ENCODE results near the gene CUEDC2.

CUEDC2 gene

DNA sequence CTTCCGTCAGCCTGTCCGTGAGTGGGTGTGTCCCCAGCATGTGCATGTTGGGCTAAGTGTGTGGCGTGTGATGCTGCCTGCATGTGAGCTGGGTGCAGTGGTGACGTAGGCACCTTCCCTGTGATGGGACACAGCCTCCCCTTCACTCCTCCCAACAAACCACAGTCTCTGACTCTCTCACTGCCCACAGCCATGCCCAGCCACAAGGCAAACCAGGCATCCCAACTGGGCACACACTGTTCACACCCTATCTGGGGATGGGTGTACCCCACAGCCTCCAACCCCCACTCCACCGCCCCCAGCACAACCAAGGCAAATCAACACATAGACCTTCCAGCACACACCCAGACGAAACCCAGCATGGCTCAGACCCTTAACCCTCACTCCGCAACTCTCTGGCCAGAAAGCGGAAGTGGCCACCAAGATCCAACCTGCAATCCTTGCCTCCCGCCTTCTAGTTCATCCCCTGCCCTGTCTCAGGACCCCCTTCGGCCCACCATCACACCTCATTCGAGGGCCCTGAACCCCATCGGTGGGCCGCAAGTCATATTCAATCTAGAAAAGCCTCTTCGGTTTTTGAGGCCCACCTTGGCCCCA is 24.1 kb downstream of the CUEDC2 start:
- DNase-seq, result no peak

DNA sequence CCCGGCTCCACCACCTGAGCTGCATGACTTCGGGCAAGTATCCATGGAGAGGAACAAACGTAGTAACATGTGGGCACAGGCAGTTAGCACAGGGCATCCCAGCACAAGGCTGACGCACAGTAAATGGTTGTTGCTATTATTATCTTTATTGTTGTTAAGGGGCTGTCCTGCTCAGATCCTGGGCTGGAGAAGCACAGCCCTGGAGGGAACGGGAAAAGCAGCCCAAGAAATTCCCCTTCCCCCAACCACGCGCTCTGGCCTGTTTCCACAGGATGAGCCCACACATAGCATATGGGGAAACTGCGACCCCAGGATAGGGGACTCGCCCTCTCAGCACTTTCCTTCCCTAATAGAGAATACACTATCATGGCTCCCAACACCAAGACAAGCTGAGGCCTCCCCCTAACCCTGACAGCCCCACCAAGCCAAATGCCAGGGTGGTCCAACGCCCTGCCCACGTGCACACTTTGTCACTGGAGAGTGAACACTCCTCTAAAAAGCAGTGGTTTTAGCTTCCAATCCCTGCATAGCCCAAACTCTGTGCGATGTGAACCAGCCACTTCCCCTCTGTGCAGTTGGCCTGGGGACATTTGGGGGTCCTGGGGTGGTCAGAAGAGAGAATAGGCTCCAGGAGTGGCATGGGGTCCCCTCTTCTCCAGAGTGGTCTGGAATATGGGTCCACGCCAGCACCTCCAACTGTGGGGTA is 24.8 kb downstream of the CUEDC2 start:
- no peak for DNase-seq

DNA sequence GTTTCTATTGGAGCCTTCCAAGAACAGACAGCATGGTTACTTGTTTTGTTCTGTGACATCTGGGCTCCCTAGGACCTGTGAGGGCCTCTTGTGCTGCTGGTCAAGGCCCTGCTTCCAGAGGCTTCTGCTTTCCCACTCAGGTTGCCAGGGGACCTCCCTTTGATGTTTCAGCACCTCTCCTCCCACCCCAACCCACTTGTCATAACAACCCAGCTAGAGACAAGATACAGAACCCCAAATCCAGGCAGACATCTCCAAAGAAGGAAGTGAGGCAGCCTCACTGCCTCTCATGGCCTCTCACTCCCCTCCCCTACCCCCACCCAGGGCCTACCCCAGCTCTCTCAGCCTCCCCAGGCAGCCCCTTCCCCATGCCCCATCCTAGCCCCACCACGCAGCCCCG is 25.6 kb downstream of the CUEDC2 start:
- no peak for DNase-seq

DNA sequence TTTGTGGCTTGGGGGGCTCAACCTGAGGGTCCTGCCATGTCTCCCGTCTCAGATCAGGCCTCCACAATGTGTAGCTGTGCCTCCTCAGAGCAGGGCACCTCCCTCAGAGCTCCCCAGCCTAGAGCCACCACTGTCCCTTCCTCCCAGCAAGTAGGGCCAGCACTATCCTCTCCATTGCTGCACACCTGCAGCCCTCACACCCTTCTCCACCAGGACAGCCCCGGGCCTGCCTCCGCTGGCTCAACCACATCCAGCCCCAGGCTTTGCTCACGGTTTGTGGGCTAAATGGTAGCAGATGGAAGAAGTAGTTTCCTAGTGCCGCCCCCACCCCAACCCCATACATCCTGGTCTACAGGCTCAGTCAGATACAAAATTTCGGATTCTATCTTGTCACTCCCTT is 26.7 kb downstream of the CUEDC2 start:
- no peak for DNase-seq

DNA sequence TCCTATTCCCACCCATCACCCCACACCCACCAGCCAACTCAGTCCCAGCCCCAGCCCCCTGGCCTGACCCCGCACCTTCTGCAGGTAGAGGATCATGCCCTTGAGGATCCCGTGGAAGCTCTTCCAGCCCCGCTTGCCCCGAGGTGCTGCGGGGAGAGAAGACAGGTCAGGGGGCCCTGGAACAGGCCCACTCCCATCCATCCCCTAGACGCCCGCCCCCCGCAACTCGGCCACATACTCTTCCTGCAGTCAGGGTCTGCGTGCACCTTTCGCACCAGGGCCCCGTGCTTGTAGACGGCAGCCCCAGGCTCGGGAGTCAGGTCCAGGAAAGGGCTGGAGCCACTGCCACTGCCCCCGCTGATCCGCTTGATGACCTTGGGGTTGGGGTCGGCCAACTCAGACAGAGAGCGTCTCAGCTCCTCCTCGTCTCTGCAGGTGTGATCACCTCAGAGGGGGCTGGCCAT is 27.2 kb downstream of the CUEDC2 start:
- DNase-seq, result no peak

DNA sequence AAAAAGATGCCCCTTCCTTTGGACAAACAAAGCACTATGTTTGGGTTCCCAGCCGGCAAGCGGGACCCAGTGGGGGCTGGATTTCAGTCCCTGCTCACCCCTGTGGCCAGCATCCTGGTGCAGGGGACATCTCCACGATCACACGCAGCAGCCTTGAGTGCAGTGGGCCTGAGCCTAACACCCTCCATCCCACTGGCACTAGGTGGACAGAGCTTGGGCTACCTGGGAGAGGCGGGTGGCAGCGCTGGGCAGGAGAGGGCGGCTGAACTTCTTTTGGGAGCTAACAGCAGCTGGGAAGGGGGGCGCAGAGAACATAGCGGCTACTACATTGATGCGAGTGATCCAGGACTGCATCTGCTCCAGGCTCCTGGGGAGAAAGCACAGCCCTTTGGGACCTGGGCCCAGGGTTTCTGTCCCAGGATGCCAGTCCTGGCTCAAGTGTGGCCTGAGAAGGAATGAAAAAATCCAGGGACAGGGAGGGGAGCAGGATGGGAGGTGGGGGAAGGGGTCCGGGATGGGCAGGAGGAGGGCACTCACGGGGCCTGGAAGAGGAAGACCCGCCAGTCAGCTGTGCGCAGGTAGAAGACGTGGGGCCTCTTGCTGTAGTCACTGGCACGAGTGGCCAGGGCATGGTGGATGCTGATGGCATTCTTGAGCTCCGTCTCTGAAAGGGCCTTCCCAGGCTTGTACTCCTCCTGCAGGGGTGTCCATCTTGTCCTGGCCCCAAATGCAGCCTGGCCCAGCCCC is 27.8 kb downstream of the CUEDC2 start:
- DNase-seq, result no peak

DNA sequence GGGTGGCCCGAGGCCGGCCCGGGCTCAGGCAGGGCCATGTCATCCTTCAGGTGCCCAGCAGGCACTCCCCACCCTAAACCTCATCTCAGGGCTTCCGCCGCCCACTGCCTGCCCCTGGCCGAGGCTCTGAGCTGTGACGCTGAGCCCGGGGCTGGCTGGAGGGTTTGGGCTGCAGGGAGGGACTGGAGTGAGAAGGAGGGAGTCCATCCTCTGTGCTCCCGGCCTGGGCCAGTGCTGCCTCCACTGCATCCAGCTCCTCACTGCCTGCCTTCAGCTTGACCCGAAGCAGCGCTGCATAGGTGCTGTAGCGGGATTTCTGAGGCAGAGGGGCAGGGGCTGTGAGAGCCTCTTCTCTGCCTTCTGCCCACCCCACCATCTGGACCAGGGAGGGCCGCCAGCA is 29.3 kb downstream of the CUEDC2 start:
- no peak for DNase-seq

DNA sequence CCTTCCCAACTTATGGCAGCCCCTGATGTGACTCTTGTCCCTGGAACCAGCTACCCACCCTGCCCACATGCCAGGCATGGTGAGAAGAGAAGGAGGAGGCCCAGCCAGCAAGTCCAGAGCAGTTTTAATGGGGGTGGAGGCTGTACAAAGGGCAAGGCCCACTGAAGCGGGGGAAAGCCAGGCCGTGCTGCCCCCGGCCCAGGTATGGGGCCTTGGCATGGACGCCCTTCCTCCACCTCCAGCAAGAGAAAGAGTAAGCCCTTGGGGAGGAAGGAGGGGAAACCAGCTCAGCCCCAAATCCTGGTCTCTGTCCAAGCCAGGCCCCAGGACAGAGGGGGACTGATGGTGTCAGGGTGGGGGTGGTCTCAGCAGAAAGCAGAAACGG is 29.9 kb downstream of the CUEDC2 start:
- DNase-seq, result no peak

DNA sequence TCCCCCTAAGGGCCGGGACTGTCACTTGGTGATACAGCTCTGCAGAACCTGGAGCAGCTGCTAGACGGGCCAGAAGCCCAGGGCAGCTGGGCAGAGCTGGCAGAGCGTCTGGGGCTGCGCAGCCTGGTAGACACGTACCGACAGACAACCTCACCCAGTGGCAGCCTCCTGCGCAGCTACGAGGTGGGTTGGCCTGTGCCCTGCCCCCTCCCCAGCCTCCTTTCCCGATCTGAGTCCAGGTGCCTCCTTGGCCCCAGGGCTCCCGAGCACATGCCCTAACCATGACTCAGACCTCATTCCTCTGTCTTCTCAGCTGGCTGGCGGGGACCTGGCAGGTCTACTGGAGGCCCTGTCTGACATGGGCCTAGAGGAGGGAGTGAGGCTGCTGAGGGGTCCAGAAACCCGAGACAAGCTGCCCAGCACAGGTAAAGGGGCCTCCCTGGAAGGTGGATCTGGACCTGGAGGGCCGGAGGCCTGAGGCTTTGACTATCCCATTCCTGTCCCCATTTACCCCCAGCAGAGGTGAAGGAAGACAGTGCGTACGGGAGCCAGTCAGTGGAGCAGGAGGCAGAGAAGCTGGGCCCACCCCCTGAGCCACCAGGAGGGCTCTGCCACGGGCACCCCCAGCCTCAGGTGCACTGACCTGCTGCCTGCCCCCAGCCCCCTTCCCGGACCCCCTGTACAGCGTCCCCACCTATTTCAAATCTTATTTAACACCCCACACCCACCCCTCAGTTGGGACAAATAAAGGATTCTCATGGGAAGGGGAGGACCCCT is 30.5 kb downstream of the CUEDC2 start:
- DNase-seq, result no peak

DNA sequence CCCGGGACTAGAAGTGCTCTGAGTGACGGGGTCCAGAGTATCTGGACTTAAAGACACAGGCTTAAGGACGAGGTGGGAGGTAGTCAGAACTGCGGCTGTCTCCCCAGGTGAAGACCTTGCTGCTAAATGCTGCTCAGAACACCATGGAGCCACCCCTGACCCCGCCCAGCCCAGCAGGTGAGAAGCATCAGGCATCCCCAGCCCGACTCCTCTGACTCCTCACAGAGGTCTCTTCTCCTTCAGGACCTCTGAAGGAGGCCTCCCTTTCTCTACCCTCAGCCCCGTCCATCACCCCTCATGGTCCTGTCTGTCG is 31.1 kb downstream of the CUEDC2 start:
- no peak for DNase-seq

DNA sequence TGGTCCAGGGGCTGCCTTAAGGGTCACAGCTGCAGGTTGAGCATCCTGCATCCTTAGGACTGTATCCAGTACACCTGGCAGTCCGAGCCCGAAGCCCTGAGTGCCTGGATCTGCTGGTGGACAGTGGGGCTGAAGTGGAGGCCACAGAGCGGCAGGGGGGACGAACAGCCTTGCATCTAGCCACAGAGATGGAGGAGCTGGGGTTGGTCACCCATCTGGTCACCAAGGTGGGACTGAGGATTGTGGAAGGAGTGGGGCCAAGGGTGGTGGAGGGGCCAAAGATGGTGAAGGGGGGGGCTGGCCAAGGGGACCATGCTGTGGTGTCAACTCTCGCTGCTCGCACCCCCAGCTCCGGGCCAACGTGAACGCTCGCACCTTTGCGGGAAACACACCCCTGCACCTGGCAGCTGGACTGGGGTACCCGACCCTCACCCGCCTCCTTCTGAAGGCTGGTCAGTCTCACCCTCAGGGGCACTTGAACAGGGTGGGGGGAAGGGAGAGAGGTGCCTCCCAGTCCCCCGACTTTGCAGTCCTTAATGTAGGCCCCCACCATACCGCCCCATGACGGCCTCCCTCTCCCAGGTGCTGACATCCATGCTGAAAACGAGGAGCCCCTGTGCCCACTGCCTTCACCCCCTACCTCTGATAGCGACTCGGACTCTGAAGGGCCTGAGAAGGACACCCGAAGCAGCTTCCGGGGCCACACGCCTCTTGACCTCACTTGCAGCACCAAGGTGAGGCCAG is 31.6 kb downstream of the CUEDC2 start:
- DNase-seq, result no peak

DNA sequence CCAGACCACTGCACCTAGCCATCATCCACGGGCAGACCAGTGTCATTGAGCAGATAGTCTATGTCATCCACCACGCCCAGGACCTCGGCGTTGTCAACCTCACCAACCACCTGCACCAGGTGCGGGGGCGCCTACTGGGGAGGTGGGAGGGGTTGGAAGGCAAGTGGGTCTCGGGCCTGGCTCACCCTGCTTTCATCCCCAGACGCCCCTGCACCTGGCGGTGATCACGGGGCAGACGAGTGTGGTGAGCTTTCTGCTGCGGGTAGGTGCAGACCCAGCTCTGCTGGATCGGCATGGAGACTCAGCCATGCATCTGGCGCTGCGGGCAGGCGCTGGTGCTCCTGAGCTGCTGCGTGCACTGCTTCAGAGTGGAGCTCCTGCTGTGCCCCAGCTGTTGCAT is 32.3 kb downstream of the CUEDC2 start:
- DNase-seq, result peak; percentile 40

DNA sequence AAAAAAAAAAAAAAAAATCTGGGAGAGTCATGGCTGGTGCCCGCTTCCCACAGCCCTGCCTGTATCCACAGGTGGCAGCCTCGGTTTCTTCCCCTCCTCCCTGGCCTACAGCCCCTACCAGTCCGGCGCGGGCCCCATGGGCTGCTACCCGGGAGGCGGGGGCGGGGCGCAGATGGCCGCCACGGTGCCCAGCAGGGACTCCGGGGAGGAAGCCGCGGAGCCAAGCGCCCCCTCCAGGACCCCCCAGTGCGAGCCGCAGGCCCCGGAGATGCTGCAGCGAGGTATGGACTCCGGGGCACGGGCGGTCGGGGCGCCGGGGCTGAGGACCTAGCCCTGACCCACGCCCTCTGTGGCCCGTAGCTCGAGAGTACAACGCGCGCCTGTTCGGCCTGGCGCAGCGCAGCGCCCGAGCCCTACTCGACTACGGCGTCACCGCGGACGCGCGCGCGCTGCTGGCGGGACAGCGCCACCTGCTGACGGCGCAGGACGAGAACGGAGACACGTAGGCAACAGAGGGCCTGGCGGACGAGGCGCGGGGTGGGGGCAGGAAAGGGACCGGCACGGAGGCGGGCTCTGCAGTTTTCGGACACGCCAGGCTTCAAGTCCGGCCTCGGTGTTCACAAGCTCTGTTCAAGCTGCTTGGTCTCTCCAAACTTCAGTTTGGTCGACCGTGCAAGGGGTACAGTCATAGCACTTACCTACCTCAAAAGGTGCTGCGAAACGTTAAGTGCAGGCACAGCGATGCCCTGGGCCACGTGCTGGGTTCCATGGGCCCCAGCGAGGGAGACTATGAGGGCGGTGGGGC is 33.0 kb downstream of the CUEDC2 start:
- DNase-seq, result peak; percentile 84

DNA sequence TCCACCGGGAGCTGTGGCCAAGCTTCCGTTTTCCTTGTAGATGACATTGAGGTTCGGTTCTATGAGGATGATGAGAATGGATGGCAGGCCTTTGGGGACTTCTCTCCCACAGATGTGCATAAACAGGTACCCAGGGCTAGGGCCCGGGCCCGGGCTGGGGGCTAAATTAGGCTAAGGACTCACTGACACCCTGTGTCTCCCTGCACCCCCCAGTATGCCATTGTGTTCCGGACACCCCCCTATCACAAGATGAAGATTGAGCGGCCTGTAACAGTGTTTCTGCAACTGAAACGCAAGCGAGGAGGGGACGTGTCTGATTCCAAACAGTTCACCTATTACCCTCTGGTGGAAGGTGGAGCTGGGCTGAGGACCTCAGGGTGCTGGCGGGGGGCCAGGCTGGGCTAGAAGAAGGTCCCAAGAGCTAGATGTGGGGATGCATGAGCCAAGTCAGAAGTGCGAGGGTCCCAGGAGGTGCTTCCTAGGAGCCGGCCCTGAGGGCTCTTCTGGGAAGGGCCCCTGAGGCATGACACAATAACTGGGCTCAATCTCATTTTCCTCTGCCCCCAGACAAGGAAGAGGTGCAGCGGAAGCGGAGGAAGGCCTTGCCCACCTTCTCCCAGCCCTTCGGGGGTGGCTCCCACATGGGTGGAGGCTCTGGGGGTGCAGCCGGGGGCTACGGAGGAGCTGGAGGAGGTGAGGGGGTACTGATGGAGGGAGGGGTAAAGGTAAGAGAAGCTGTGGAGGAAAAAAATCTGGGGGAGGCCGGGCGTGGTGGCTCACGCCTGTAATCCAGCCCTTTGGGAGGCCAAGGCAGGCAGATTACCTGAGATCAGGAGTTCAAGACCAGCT is 34.0 kb downstream of the CUEDC2 start:
- DNase-seq, result no peak

DNA sequence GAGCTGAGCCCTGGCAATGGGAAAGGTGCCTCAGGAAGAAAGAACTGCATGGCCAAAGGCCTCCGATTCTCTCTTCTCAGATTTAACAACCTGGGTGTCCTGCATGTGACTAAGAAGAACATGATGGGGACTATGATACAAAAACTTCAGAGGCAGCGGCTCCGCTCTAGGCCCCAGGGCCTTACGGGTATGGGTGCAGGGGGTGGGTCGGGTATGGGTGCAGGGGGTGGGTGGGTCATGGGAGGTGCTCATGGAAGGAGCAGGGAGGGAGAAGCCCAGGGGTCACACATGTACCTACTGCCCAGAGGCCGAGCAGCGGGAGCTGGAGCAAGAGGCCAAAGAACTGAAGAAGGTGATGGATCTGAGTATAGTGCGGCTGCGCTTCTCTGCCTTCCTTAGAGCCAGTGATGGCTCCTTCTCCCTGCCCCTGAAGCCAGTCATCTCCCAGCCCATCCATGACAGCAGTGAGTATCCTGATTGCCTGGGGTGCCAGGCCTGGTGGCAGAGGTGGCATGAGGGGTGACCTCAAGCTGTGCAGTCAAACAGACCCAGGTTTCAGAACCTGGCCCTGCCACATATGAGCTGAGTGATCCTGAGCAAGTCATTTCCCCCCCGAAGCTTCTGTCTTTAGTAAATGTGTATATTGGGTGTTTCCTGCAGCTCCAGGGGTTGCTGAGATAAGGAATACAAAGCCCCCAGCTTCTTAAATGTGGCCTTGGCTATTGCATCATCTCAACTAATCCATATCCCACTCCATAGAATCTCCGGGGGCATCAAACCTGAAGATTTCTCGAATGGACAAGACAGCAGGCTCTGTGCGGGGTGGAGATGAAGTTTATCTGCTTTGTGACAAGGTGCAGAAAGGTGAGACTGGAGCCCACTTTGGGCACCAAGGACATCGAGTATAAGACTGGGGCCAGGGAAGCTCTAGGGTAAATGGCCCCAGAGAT is 34.9 kb downstream of the CUEDC2 start:
- no peak for DNase-seq

DNA sequence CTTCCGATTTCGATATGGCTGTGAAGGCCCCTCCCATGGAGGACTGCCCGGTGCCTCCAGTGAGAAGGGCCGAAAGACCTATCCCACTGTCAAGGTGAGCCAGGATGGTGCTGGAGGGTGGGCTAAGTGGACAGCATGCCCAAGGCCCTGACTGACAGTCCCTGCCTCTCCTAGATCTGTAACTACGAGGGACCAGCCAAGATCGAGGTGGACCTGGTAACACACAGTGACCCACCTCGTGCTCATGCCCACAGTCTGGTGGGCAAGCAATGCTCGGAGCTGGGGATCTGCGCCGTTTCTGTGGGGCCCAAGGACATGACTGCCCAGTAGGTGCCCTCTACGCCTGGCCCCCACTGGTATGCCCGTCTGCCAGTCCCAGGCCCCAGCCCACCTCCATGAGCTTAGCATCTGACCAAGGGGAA is 35.6 kb downstream of the CUEDC2 start:
- no peak for DNase-seq

DNA sequence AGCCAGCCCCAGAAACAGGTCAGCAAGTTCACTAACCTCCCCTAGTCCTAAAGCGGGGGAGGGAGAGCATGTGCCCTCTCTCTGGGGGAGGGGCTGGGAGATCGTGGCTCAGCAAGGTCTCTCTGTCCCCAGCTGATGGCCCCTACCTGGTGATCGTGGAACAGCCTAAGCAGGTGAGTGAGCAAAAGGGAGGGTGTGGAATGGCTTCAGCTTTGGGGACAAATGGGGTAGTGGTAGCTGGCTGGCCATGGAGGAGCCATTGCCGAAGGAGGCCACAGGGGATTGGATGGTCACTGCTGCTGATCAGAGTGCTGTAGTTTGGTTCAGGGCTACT is 36.1 kb downstream of the CUEDC2 start:
- DNase-seq, result no peak

DNA sequence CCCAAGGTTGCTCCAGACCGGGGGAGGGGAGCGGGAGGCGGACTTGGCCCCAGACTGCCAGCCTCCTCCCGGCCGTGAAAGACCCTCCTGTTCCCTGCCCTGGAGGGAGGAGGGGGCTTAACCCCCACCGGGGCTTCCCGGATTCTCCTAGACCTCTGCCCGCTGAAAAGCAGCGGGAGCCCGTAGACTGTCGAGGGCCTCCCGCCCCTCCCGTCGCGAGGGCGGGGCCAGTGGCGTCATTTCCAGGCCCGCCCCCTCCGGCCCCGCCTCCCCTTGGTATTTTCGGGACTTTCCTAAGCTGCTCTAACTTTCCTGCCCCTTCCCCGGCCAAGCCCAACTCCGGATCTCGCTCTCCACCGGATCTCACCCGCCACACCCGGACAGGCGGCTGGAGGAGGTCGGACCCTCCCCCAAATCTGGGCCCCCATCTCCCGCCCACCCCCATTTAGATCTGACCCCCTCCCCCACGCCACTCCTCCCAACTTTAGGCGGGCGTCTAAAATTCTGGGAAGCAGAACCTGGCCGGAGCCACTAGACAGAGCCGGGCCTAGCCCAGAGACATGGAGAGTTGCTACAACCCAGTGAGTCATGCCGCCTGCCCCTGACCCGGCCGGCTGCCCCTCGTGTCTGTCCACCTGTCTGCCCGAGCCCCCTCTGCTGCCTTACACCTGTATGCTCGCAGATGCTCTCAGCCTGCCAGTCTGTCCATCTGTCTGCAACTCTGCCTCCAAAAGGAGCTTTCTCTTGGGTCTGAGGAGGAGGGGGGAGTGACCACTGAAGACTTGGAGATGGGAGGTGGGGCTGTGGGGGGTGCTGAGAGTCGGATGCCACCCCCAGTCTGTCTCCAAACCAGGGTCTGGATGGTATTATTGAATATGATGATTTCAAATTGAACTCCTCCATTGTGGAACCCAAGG is 36.7 kb downstream of the CUEDC2 start, which contains the start of gene NFKB2:
TSS of gene NFKB2 (plus strand) at position 306 of the 917 bp plus-strand sequence. CDS start at position 561, 255 bp downstream.
- peak; percentile 75 for DNase-seq

Measured in NCI-H69 (cell line).